ENCODE data around the gene ZBTB12.

DNA sequence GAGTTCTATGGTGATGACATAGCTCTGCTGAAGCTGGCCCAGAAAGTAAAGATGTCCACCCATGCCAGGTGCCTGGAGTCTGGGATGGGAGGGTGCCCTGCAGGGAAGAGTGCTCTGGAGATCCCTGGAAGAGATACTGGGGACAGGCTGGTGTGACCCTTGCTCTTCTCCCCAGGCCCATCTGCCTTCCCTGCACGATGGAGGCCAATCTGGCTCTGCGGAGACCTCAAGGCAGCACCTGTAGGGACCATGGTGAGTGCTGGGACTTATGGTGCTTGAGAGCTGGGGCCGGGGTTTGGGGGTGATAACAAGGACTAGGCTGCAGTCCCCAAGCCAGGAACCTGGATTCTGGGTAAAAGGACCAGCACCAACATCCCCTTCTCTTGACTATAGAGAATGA is 41.9 kb upstream of the ZBTB12 start:
- TF ChIP-seq POLR2A (IDR thresholded peaks at IDR 0.05) (no peak), CTCF (IDR thresholded peaks at IDR 0.05 in 8 of 11, conservative IDR thresholded peaks at IDR 0.05 in 3 of 11) (no peak)

Measured in spleen (tissue), 7 donors.